Stomach smooth muscle (tissue), 2 donors: ENCODE data around the gene LOXL3.

Experiments used
- H3K27ac ChIP-seq: one replicate; pipeline ENCODE4 v1.7.0; 2013; ENCODE audit warnings: mild to moderate bottlenecking, low read length, inconsistent platforms
- H3K27me3 ChIP-seq, 2 donors: one replicate each; pipeline ENCODE4 v1.7.0; 2013; ENCODE audit warnings: low read length in 2 of 2; ENCODE audit not compliant: insufficient read depth in 2 of 2, control insufficient read depth in 1 of 2
- H3K36me3 ChIP-seq, 2 donors: one replicate each; pipeline ENCODE4 v1.7.0; 2013; ENCODE audit warnings: low read length in 2 of 2; ENCODE audit not compliant: control insufficient read depth in 2 of 2, insufficient read depth in 2 of 2
- H3K4me1 ChIP-seq: one replicate; pipeline ENCODE4 v1.7.0; 2013; ENCODE audit warnings: low read length; ENCODE audit not compliant: control insufficient read depth, insufficient read depth
- H3K4me3 ChIP-seq, 2 donors: one replicate each; pipeline ENCODE4 v1.7.0; 2013; ENCODE audit warnings: low read length in 2 of 2
- H3K9ac ChIP-seq, 2 donors: one replicate each; pipeline ENCODE4 v1.7.0; 2013; ENCODE audit warnings: low read length in 2 of 2, mild to moderate bottlenecking in 1 of 2
- H3K9me3 ChIP-seq, 2 donors: one replicate each; pipeline ENCODE4 v1.7.0; 2013; ENCODE audit warnings: low read length in 2 of 2; ENCODE audit not compliant: control insufficient read depth in 2 of 2
- donor health status: healthy.
- donor health status: Pancreatic carcinoma.

LOXL3 gene

GRCh38 chr2:74502720-74503505 lies 50.8 kb downstream of the LOXL3 start:
- H3K9me3 ChIP-seq = no peaks in the 10 kb centered on the region
- H3K27ac ChIP-seq = no peak overlapping the region
- peaks cover 57% of the 10 kb centered on the region for H3K4me1 ChIP-seq
- H3K36me3 ChIP-seq = peaks cover 9 to 10% of the 10 kb centered on the region in 2 donors
- H3K4me3 ChIP-seq = peak overlapping the region; percentile 48 to 70
- H3K27me3 ChIP-seq = peaks cover 57 to 66% of the 10 kb centered on the region in 2 donors
- H3K9ac ChIP-seq = peak overlapping the region in 1 of 2 donors; percentile 47

- H3K4me3 ChIP-seq = peak overlapping the region; percentile 48 to 70
- H3K36me3 ChIP-seq = peaks cover 9 to 10% of the 10 kb centered on the region in 2 donors
- no peak overlapping the region for H3K27ac ChIP-seq
- H3K9me3 ChIP-seq = no peaks in the 10 kb centered on the region
- H3K4me1 ChIP-seq = peaks cover 58% of the 10 kb centered on the region
- H3K27me3 ChIP-seq = peaks cover 63 to 72% of the 10 kb centered on the region in 2 donors
- no peak overlapping the region for H3K9ac ChIP-seq
These were observed 51.5 kb downstream of the LOXL3 start for GRCh38 chr2:74502147-74502719.

- peaks cover 68 to 73% of the 10 kb centered on the region in 2 donors for H3K27me3 ChIP-seq
- H3K9ac ChIP-seq = no peak overlapping the region
- H3K9me3 ChIP-seq = no peaks in the 10 kb centered on the region
- peaks cover 51% of the 10 kb centered on the region for H3K4me1 ChIP-seq
- no peak overlapping the region for H3K27ac ChIP-seq
- H3K36me3 ChIP-seq = peaks cover 8 to 9% of the 10 kb centered on the region in 2 donors
- no peak overlapping the region for H3K4me3 ChIP-seq
These were observed 52.2 kb downstream of the LOXL3 start for GRCh38 chr2:74501335-74502071.

- H3K4me1 ChIP-seq = peaks cover 42% of the 10 kb centered on the region
- H3K27me3 ChIP-seq = peaks cover 65 to 73% of the 10 kb centered on the region in 2 donors
These were observed 53.2 kb downstream of the LOXL3 start for GRCh38 chr2:74500578-74500946.

GRCh38 chr2:74499940-74500577 lies 53.7 kb downstream of the LOXL3 start:
- H3K4me3 ChIP-seq = no peak overlapping the region
- H3K4me1 ChIP-seq = peaks cover 39% of the 10 kb centered on the region

More at GRCh38 chr2:74500578-74500946, 53.2 kb downstream of the LOXL3 start:
- Histone ChIP-seq H3K27ac (no peak overlapping the region), H3K9ac (no peak overlapping the region), H3K9me3 (no peaks in the 10 kb centered on the region), H3K36me3 (peaks cover 3 to 5% of the 10 kb centered on the region in 2 donors), H3K4me3 (no peak overlapping the region)

GRCh38 chr2:74499267-74499939 lies 54.3 kb downstream of the LOXL3 start, which contains the start of gene LBX2:
LBX2 (minus strand) TSS chr2:74499603; CDS start chr2:74499537, 66 bp downstream.
- H3K36me3 ChIP-seq = no peaks in the 10 kb centered on the region
- H3K4me3 ChIP-seq = peak within 1 kb of the TSS; percentile 48 to 64
- no peak within 1 kb of the TSS for H3K9ac ChIP-seq
- peaks cover 62 to 72% of the 10 kb centered on the region in 2 donors for H3K27me3 ChIP-seq
- H3K9me3 ChIP-seq = no peaks in the 10 kb centered on the region
- no peak within 1 kb of the TSS for H3K27ac ChIP-seq
- H3K4me1 ChIP-seq = peaks cover 39% of the 10 kb centered on the region

More at GRCh38 chr2:74499940-74500577, 53.7 kb downstream of the LOXL3 start:
- Histone ChIP-seq H3K9ac (no peak overlapping the region), H3K9me3 (no peaks in the 10 kb centered on the region), H3K36me3 (no peaks in the 10 kb centered on the region), H3K27ac (no peak overlapping the region), H3K27me3 (peaks cover 62 to 73% of the 10 kb centered on the region in 2 donors)

- Histone ChIP-seq H3K4me3 (peak overlapping the region; percentile 48 to 64), H3K9me3 (no peaks in the 10 kb centered on the region), H3K9ac (no peak overlapping the region), H3K27ac (no peak overlapping the region), H3K36me3 (peaks cover 0 to under 1% of the 10 kb centered on the region in 2 donors), H3K27me3 (peaks cover 55 to 65% of the 10 kb centered on the region in 2 donors), H3K4me1 (peaks cover 36% of the 10 kb centered on the region)
These were observed 55.1 kb downstream of the LOXL3 start for GRCh38 chr2:74498500-74499266.

GRCh38 chr2:74497777-74498499 lies 55.8 kb downstream of the LOXL3 start:
- Histone ChIP-seq H3K36me3 (peaks cover 4 to 7% of the 10 kb centered on the region in 2 donors), H3K9me3 (no peaks in the 10 kb centered on the region), H3K27ac (no peak overlapping the region), H3K27me3 (peaks cover 55 to 57% of the 10 kb centered on the region in 2 donors), H3K9ac (no peak overlapping the region), H3K4me1 (peaks cover 31% of the 10 kb centered on the region), H3K4me3 (peak overlapping the region; percentile 20 to 64)
